GM18867 (cell line): ENCODE results near the gene HSPA8.
"Not testable (repeated sequence)": the region's sequence is repeated elsewhere in the genome, so short reads cannot be mapped to it uniquely, and the experiment has no call there.

Experiments used
- ATAC-seq: cut with Tn5 transposase; IDR thresholded peaks from one replicate; pipeline ENCODE4 v1.9.1; 2021; ENCODE audit warnings: mild to moderate bottlenecking, moderate library complexity; ENCODE audit not compliant: unreplicated experiment

HSPA8 gene

DNA sequence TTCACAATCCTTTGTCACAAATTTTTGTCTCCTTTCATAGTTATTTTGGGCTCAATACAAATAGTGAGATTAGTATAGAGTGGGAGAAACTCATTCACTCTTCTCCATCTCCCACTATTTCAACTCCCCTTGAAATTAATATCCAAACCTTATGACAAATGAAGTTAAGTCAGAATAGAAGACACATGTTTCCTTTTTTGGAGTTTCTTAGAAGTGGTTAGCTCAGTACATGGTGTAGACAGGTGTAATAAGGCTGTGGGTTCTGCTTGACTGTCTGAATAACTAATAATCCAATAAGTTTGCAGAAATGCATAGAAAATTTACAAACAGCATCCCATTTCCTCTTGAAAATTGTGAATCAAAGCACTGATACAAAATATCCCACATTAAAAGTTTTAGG, 10.8 kb upstream of the HSPA8 start:
- ATAC-seq: no peak

DNA sequence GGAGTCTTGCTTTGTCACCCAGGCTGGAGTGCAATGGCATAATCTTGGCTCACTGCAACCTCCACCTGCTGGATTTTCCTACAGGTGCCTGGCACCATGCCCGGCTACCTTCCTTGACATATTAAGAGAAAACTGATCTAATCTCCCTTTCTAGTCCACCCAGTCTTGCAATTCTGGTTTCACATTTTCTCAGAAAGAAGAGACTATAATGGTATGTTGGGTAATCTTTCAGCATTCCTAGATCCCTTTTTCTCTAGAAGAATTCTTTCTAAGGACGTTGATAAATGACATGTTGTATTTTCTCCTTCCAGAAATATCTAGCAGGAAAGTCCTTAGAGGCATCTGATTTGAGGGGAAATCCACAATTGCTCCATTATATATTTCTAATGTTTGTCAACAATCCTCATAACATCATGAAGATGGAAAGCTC, 10.4 kb upstream of the HSPA8 start:
- ATAC-seq: no peak

DNA sequence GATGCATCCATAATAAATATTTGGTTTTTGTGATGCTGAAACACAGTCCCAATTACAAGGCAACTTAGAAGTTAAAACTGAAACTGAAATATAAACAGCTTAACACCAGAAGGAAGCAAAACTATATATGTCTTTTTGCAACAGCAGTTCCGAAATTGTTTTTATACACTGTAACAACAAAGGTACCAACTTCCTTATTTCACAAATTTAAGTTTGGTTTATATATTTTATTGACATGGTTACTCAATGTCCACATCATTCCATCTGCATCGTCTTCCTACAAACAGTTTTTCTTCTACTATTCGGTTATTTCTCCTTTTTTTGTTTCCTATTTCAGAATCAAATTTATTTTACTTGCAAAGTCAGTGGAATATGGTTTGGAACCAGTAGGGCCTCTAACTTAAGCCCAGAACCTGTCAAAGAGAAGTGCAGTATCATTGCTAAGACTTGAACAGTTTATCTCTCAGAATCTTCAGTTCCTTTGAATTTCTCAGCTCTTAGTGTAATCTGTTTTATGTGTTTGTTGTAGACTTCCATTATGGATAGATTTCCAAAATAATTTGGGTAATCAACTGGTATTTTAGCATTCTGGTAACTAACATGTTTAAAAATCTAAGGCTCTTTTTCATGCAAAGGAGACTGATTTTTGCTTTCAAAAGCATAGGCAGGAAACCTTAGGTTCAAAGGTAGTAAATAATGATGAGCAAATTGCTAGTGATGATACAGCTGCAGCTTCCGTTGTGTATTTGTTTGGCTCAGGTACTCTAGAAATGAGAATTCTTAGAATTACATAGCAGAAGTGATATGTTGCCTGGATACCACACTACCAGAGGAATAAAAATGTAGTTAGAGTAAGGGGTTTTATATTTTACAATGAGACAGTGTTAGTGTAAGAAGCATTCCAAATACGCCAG, 8.2 kb upstream of the HSPA8 start:
- ATAC-seq: peak; percentile 64

DNA sequence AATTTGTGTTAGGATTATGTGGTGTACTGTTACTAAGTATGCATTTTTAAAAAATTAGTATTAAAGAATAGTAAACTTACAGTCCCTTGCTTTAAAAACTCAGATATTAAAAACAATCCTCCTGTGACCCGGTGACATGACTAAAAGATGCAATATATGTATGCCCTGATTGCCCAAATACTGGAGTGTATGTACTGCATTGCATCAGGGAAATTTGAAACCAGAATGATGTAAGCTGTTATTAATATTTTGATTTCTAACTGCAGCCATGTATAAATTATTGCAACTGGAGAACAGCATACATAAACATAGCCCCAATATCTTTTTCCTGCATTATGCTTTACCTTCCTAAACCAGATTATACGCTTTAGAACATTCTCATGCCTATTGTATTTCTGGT, 3.7 kb upstream of the HSPA8 start:
- no peak for ATAC-seq

DNA sequence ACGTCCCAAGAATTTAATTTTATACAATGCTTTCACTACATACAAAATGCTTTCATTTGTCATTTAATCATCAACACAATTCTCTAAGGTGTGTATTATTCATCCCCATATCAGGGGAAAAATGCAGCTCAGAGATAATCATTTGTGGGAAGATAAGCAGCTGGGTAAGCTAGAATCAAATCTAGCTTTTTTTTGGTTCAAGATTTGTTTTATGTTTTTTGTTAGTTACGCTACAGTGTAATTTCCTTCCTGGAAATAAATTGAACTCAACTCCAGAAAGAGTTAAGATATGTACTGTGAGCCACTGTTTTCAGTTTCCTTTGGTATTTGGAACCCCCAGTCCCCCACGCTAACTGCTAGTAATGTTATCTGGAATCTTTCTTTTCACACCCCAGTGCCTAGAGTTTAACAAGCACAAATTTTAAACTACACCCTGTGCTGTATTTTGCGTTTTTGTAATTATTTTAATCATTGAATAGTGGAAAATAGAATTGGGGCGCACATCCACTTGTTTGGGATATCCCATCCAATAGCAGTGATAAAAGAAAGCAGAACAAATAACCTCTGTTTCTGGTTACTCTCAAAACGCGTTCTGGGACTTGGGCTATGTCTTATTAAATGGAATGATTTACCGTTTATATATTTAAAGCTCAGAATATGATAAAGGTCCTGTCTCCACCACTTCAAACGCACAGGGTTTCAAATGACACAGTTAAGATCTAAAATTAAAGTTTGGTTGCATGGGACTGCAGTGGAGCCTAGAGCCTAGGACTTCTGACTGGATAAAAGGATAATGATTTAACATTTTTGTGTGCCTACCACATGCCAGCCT, 2.1 kb upstream of the HSPA8 start:
- no peak for ATAC-seq

DNA sequence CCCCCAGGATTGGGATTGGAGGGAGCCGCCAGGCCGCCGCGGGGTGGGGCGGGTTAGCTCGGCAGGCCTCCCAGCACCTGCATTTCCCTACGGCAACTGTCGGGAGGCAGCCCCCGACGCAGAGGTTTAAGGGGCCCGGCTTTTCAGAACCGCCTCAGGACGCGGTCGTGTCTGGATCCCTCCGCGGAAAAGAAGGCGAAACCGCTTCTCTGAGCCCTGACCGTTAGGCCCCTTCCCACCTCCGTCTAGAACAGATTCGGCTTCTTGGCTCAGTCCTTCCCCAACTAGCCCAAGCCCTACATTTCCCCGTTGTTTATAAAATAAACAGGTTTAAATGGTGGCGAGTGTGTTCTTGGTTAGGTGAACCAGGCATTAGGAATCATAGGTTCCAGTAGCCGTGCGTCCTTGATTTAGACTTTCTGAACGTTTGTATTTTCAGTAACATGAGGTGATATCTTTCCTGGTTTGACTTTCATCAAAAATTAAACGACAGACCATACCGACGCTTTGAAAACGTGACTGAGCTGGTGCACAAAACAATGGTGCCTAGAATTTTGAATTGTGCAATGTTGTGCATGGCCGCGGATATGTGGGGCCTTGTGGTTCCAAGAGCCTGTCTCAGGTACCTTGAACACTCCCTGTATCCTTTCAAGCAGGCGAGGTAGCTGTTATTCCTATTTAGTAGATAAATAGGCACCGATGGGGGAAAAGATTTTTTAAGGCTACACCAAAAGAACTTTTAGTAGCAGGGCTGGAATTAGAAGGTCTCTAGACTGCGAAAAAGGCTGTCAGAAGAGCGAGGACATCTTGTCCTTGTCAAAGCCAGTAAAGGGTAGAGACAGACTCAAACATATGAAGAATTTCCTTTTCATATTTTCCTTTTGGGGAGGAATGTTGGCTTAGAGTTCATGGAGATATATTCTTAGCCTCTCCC, 1.2 kb upstream of the HSPA8 start:
- ATAC-seq: peak; percentile 8

DNA sequence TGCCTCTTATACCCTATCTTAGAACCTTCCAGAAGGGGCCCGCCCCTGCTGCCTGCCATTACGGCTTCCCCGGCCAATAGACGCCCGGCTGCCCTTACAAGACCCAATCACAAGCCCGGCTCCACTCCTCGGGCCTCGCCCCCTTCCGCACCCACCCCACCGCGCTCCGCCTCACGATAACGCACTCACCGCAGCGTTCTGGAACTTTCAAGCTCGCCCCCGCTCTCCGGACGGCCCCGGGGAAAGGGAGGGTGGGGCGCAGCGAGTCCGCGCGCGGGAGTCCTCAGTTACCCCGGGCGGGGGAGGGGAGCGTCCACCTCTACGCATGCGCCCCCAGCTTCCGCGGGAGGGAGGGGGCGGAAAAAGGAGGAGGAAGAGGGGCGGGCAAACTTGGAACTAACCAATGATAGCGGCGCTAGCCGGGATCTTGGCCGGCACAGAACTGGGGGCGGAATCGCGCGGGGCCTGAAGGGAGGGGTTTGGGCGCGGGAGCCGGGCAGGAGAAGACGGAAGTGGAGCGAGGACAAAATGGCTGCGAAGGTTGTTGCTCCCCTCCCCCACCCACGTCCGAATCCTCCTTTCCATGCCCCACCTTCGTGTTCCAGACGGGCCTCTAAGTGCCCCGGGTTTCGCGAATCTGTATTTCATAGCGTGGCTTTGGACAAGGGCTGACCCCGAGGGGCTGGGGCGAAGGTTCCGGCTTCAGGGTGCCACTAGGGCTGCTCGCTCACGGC, 389 bp upstream of the HSPA8 start:
- peak; percentile 89 for ATAC-seq

DNA sequence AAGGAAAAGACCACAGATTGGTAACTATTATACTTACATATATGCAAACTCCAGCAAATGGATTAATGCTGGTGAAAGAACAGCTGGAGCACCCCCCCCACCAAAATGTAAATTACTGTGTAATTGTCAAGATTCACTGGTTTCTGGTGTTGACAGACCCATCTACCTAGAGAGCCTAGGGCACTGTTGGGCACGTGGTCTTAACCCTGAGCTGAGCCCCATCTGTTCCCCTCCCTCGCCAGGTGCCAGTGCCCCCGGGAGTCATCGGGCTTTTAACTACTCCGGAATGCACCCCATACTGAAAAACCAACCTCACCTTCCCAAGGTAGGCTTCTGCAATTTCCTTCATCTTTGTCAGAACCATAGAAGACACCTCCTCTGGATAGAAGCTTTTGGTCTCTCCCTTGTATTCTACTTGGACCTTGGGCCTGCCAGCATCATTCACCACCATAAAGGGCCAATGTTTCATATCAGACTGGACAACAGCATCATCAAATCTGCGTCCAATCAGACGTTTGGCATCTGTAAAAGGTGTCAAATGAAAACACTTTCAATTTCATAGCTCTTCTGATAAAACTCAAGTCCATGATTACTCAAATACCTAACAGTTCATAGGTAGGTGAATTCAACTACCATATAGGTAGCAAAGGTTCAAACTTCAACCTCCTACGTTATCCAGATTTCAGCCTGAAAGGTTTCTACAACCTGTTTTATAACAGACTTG, 1.5 kb downstream of the HSPA8 start:
- ATAC-seq: no peak

DNA sequence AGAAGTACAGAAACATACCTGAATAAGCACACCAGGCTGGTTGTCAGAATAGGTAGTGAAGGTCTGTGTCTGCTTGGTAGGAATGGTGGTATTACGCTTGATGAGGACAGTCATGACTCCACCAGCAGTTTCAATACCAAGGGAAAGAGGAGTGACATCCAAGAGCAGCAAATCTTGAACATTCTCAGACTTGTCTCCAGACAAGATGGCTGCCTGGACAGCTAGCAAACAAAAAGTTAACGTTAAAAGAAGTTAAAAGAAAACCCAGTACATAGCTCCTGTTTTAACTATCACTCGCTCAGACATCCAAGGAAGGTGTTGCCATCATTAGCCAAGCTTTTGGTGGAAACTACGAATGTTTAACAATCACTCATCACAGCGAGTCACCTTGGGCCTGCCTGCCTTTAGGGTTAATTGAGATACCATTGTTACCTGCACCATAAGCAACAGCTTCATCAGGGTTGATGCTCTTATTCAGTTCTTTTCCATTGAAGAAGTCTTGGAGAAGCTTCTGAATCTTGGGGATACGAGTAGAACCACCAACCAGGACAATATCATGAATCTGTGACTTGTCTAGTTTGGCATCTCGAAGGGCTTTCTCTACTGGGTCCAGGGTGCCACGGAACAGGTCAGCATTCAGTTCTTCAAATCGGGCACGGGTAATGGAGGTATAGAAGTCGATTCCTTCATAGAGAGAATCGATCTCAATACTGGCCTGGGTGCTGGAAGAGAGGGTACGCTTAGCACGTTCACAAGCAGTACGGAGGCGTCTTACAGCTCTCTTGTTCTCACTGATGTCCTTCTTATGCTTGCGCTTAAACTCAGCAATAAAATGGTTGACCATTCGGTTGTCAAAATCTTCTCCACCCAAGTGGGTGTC, 2.7 kb downstream of the HSPA8 start:
- not testable (repeated sequence) for ATAC-seq

DNA sequence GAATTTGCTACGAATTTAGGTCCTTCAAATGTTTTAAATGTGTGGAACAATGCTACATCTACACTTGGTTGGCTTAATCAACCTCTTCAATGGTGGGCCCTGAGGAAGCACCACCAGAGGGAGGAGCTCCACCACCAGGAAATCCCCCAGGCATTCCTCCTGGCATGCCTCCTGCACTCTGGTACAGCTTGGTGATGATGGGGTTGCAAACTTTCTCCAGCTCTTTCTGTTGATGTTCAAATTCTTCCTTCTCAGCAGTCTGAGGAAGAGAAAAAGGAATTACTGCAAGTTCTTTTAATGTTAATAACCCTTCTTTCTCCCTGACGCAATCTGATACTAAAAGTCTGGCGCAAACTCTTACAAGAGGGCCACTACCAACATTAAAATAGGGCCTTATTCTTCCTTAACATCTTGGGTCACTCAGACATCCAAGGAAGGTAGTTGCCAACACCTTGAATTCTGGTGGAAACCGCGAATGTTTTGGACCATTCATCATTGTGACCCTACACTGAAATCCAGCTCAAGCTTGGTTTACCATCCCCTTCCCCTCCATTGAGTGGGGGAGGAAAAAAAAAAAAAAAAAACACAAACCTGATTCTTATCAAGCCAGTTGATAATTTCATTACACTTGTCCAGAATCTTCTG, 4.2 kb downstream of the HSPA8 start:
- no peak for ATAC-seq

DNA sequence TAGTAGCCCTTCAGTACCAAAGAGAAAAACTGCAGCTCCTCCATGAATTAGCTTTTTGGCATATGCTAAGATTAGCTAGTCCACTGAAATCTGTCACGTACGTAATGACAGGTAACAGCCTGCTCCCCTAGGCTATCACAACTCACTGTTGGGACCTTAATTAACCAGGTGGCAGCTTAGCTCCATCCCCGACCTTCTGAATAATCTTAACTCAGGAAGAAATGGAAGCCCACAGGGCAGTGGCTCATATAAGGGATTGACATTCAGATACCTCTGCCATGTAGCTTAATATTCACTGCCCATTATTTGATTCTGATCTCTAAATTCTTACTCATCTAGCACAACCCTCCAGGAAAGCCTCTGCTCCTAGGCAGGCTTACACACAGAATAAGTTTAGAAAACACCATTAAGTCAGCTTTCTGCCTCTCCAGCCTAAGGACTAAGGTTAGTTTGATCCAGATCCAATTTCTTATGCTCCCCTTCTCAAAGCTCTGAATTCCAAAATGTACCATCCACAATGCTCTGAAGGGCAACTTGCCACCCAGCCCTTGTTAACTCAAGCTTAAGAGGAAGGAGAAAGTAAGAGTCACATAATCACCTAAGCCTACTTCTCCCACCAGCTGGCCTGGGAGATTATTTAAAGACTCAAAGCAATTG, 5.0 kb downstream of the HSPA8 start:
- ATAC-seq: no peak

DNA sequence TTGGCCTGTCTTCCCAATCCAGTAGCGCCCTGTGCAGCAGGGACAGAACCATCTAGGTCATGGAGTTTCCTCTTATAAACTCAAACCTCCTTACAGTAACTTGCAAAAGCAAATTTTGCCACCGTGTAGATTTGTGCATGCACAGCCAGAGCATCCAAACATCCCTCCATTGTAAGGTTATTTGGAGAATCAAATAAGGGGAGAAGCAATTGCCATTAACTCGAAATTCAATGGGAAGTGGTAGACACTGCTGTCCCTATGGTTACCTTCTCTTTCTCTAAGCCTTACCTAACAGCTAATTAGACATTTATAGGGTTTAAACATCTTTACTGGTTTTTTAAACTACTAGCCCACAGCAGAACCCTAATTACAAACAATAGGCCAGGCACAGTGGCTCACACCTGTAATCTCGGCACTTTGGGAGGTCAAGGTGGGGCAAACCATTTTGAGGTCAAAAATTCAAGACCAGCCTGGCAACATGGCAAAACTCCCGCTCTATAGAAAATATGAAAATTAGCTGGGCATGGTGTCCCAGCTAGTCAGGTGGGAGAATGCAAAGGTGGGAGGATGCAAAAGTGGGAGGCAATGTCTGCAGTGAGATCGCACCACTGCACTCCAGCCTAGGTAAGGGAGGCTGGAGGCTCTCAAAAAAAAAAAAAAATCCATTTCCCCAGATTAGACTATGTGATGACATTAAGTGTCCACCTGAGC, 6.6 kb downstream of the HSPA8 start:
- ATAC-seq: no peak

DNA sequence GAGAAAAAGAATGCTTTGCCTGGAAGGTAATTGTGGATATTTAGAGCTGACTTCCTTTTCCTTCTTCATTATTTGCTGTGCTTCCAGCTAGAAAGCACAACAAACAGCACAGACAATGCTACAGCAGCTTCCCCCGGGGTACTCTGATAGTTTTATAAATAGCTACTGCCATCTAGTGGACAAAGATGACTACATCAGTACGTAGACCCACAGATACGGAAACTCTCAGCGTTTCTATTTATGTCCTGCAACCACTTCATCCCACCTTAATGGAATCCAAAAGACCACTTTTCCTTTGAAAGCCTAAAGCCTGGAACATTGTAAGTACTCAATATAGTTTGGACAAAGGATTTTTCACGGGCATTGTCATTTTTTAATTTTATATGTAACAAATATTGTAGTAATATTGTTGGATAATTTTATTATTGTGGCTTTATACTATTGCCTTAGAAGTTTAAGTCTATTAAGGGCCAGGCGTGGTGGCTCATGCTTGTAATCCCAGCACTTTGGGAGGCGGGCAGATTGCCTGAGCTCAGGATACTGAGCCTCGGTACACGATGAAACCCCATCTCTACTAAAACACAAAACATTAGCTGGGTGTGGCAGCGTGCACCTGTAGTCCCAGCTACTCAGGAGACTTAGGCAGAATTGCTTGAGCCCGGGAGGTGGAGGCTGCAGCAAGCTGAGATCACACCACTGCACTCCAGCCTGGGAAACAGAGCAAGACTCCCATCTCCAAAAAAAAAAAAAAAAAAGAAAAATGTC, 7.5 kb downstream of the HSPA8 start:
- ATAC-seq: peak; percentile 72

DNA sequence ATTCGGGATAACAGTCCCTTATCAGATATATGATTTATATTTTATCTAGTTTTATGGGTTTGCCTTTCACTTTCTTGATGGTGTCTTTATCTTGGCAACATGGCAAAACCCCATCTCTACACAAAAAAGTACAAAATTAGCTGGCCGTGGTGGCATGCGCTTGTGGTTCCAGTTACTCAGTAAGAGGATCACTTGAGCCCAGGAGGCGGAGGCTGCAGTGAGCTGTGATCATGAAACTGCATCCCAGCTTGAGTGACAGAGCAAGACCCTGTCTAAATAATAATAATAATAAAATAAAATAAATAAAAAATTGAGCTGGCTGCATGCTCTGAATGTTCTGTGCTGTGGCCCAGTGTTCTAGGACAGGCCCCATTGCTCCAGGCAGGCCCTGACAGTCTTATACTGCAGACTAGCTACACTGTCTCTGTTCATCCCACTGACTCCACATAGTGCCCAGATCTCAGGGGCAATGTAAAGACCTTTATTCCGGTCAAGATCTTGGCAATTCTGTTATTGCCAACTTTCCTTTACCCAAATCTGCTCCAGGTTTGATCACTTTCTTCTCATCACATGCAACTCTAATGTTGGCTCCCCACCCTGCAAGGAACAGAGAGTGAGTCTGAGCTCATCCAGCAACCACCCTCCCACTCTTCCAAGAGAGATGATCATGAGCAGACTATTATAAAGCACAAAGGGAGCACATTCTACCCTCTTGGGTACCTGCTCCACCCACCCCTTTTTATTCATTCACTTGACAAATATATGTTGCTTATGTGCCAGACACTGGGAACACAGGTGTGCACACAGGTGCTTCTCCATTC, 8.8 kb downstream of the HSPA8 start:
- no peak for ATAC-seq

DNA sequence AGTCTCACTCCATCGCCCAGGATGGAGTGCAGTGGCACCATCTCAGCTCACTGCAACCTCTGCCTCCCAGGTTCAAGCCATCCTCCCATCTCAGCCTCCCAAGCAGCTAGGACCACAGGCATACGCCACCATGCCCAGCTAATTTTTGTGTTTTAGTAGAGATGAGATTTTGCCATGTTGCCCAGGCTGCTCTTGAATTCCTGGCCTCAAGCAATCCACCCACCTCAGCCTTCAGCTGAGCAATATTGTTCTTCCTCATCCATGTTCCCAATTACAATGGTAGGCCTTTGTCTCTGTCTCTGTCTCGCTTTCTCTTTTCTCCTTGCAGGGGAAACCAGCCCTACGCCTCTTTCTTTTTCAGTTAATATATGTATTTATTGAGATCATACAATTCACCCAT, 10.3 kb downstream of the HSPA8 start:
- no peak for ATAC-seq
